NCI-H1694 (cell line): ENCODE results near the gene RAX.
"Not testable (repeated sequence)": the region's sequence is repeated elsewhere in the genome, so short reads cannot be mapped to it uniquely, and the experiment has no call there.

ENCODE experiments used
- DNase-seq: peaks from one replicate; lab custom pipeline; 2025; lab: John Stamatoyannopoulos, UW

RAX gene

DNA sequence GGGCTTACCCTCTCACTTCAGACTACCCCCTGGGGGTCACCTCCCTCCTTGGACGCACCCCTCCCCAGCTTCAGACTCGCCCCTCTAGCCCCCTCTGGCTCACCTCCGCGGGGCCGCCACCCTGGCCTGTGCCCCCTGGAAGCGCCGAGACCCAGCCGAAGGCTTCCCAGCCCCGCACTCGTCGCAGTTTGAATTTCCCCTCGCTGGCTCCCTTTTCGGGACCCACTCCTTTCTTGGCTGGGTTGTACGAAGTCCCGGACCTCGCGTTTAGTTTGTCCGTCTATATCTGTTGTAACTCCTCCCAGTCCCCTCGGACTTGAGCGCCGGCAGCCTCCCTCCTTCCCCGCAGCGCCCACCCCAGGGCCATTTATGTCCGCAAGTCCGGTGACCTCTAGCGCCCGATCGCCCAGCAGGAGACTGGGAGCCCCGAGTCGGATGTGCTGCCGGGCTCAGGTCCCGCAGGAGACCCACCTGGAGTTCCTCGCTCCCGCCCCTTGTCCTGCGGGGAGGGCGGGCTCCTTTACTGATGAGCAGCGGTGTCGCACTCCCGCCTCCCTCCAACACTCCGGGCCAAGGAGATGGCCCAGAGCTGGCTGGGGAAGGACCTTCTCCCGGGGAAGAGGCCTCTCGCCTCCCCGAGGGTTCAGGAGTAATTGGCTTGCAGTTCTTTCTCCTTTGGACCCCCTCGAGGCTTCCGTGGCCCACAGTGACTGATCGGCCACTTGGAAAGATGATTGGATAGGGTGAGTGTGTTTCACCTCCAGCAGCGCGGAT is 692 bp upstream of the RAX start:
- DNase-seq, result no peak

- no peak for DNase-seq
Measured at GRCh38 chr18:59272221-59272888, 899 bp downstream of the RAX start.

DNA sequence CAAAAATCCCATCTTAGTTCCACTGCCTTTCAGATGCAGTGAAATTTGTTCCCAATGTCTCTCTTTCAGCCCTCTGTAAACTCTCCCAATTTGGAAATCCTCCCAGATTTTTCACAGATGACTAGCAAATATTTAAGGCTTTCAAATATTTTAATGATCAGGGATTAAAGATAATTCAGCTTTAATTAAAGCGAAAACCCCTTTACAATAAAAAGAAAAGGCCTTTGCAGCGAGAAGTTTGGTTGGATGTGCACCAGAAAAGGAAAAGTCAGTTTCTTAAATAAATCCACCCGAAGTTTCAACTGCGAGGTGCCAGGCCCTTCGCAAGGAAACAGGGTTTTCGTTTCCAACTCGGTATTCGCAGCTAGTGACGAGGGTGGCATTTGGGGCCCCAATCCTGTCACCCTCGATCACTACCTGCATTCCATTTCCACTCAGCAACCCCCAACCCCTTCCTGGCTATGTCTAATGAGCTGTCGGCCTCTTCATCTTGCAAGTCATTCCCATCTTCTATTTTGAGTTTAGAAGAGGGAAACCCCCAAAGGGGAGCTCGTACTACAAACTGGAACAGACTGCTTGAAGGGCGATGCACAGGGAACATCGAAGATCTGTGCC is 1.5 kb downstream of the RAX start:
- DNase-seq, result no peak

GRCh38 chr18:59270689-59271257 is 2.5 kb downstream of the RAX start:
- DNase-seq, result no peak

- DNase-seq, result no peak
Measured at GRCh38 chr18:59269563-59270119, 3.6 kb downstream of the RAX start.

DNA sequence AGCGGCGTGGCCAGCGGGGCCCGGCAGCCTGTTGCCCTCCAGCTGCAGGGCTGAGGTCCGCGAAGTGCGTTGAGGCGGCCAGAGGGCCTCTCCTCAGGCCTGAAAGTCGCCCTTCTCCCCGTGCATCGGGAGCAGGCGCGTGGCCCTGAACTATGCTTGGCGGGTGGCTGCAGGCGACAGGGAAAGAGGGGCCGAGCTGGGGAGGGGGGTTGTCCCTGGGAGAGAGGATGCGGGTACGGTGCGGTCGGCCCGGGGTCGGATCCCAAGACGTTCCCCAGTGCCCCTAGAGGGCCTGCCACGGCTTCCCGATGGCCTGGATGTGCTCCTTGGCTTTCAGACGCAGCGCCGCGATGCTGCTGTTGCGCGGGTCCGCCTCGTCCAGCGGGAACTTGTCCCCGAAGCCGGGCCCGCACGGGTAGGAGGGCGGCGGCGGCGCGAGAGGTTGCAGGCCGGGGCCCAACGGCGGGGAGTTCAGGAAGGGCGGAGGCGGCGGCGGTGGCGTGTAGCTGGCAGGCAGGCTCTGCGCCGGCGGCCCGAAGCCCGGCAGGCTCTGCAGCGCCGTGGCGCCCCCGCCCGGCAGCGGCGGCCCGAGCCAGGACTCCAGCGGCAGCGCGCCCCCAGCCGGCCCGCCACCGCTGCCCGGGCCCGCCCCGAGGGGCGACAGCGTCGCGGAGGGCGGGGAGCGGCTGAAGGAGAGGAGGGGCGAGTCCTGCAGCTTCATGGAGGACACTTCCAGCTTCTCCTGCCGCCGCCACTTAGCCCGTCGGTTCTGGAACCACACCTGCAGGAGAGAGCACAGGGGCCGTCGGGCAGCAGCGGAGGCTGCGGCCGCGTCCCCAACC is 4.3 kb downstream of the RAX start:
- no peak for DNase-seq

GRCh38 chr18:59268127-59268720 is 5.0 kb downstream of the RAX start:
- no peak for DNase-seq

- DNase-seq, result no peak
Measured at GRCh38 chr18:59267503-59268126, 5.6 kb downstream of the RAX start.

- DNase-seq, result no peak
Measured at GRCh38 chr18:59266886-59267502, 6.3 kb downstream of the RAX start.

GRCh38 chr18:59266459-59266858 is 6.8 kb downstream of the RAX start:
- DNase-seq, result no peak

DNA sequence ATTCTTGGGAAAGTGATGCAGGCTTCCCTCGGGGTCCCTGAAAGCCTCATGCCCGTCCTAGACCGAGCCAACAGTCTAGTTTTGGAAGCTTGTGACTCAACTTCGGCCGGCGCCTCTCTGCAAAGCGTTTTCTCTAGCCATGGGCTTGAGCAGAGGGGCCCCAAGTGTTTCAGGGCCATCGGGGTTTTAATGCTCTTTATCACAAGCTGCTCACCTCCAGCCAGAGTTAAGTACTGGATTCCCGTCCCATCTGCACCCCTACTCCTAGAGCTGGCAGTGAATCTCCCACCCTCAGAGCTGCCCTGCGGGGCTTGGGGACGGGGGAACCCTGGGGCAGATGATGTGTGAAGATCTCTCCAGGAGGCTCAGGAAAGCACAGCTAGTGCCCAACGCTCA is 7.3 kb downstream of the RAX start:
- DNase-seq, result no peak

- DNase-seq, result peak; percentile 5
Measured at GRCh38 chr18:59265246-59265973, 7.8 kb downstream of the RAX start.

GRCh38 chr18:59264651-59265245 is 8.5 kb downstream of the RAX start:
- DNase-seq, result no peak

DNA sequence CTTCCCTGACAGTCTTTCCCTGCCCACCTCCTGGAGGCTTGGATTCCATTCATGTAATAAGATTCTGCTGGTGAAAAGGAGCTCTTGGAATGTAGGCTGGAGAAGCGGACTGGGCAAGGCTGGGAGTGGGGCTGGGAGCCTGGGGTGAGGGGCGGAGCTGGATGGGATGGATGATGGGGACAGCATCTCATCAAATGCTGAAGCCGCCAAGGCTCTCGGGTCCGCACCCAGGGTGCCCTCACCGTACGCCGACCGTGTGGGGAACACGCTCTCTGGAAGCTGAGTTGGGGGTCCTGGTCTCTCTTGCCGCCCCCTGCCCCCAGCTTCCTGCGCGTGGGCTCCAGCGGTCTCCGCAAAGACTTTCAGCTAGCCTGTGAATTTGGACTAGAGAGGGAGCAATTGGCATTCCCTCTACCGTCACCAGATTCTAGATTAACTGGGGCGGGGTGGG is 9.1 kb downstream of the RAX start:
- no peak for DNase-seq

DNA sequence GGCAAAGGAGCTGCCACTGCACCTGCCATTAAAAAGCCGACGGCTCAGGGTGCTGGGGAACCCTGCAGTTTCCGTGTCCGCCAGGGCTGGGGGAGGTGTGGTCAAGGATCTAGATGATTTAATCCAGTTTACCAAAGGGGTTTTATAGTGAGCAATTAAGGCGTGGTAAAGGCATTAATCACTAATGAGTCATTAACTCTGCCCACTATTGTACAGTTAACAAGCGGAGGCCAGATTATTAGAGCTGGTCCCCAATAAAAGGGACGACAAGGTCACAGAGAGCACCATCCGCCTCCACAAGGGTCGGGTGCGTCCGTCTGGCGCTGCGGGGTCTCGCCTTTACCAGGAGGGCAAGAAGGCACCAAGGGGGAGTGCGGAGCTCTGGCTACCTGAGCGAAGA is 9.6 kb downstream of the RAX start:
- no peak for DNase-seq

DNA sequence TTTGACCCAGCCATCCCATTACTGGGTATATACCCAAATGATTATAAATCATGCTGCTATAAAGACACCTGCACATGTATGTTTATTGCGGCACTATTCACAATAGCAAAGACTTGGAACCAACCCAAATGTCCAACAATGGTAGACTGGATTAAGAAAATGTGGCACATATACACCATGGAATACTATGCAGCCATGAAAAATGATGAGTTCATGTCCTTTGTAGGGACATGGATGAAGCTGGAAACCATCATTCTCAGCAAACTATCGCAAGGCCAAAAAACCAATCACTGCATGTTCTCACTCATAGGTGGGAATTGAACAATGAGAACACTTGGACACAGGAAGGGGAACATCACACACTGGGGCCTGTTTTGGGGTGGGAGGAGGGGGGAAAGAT is 11.0 kb downstream of the RAX start:
- DNase-seq, result not testable (repeated sequence)

- not testable (repeated sequence) for DNase-seq
Measured at GRCh38 chr18:59261842-59262241, 11.4 kb downstream of the RAX start.

- DNase-seq, result not testable (repeated sequence)
Measured at GRCh38 chr18:59255491-59255890, 17.8 kb downstream of the RAX start.

DNA sequence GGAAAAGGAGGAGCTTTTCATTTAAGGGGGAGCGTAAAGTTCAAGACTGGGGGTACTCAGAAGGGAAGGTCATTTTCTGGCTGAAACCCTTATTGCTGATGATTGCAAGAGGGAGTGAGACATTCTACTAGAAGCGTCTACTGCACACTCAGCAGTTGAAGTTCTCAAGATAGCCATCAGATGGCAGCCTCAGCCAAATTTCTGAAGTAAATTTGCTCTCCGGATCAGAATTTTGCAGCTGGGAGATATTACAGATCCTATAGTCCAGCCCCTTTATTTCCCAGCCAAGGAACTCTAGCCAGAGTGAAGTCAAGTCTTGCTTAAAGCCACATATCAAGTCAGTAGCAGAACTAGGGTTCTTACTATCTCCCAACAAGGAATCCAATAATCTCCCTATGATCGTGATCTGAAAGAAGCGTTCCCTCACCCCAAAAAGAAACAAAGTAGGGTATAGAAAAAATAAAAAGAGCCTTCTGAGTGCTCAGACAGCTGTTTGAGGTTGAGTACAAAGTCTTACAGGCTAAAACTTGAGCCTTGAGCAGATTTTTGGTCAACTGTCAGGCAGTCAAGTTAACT is 24.0 kb downstream of the RAX start:
- DNase-seq, result peak; percentile 53
